K562 (cell line): ENCODE results near the gene DNAJC8. TPM values are rescaled to one million over a fixed set of nuclear protein-coding genes. Genes with fewer than 3 reads are reported as not detected.

Source experiments
- ELF1 ChIP-seq: fragments of 200-800 bp; sonication (Bioruptor generic); IDR thresholded peaks from 2 replicates; pipeline ENCODE4 v1.6.1; 2016; ENCODE audit warnings: missing genetic modification characterization, missing compliant biosample characterization
- HMG20B ChIP-seq: fragments of 250-450 bp; sonication (Bioruptor Pico); IDR thresholded peaks from 2 replicates; pipeline ENCODE4 v1.5.0; 2021; ENCODE audit warnings: mild to moderate bottlenecking
- KDM4B ChIP-seq, 2 experiments: fragments of 450-650 bp in 1 of 2; sonication (generic) in 1 of 2; IDR thresholded peaks; 2 replicates each; pipeline ENCODE4 v1.6.1; 2016 to 2017; ENCODE audit warnings: borderline replicate concordance in 2 of 2, antibody characterized with exemption in 1 of 2, low read depth in 1 of 2, mild to moderate bottlenecking in 1 of 2
- KDM5B ChIP-seq: fragments of 200-600 bp; sonication (generic); IDR thresholded peaks from 2 replicates; pipeline ENCODE4 v1.6.1; 2012; ENCODE audit warnings: low read depth, mild to moderate bottlenecking, moderate library complexity, low read length, control low read depth, inconsistent platforms; ENCODE audit not compliant: insufficient replicate concordance
- NFIC ChIP-seq: fragments of 450-650 bp; IDR thresholded peaks from 2 replicates; pipeline ENCODE4 v1.6.1; 2017; ENCODE audit warnings: mild to moderate bottlenecking, inconsistent platforms
- TAF1 ChIP-seq: IDR thresholded peaks from 2 replicates; pipeline ENCODE4 v1.6.1; 2011; ENCODE audit warnings: mild to moderate bottlenecking, low read length, moderate library complexity; ENCODE audit not compliant: insufficient read depth, control insufficient read depth, severe bottlenecking; ENCODE audit errors: extremely low read depth
- polyA plus RNA-seq, 8 experiments: library from polyadenylated mRNA; depleted of rRNA in 4 of 8; stranded (reverse) in 5 of 8; unstranded in 3 of 8; fragments of >200 nt; fragmentation: Nextera tagmentation in 2 of 8; fragmentation: Illumina TruSeq in 1 of 8; extraction: Ambion mirVana in 2 of 8; extraction: Trizol in 1 of 8; gene quantifications; 2 replicates each; pipeline versions ENCODE4 v1.2.1 to v1.2.3, GENCODE V29; 2011 to 2014; ENCODE audit warnings: inconsistent platforms in 1 of 8, missing spikeins in 1 of 8
- total RNA-seq, 7 experiments: library from RNA; depleted of rRNA in 6 of 7; stranded (reverse); fragments of >200 nt in 6 of 7; fragmentation: Illumina TruSeq in 2 of 7; extraction: Trizol in 2 of 7; gene quantifications; 2 replicates each; pipeline versions ENCODE4 v1.2.1 to v1.2.3, GENCODE V29; 2011 to 2021; ENCODE audit warnings: low replicate concordance in 1 of 7
- TF ChIP-seq, protein P1 (sequence below): IDR thresholded peaks from 2 replicates; pipeline ENCODE4 v1.6.1; 2012; ENCODE audit warnings: low read depth, low read length, improper control_type of control experiment, borderline replicate concordance
- TF ChIP-seq, protein P2 (sequence below): sonication (generic); formaldehyde crosslinking; IDR thresholded peaks from 2 replicates; pipeline ENCODE4 v1.5.0; 2020; ENCODE audit warnings: missing genetic modification reagents
- TF ChIP-seq, protein P3 (sequence below): fragments of 450-650 bp; IDR thresholded peaks from one replicate; pipeline ENCODE4 v1.6.1; 2018; ENCODE audit warnings: mild to moderate bottlenecking, moderate library complexity; ENCODE audit not compliant: partially characterized antibody
- TF ChIP-seq, protein P4 (sequence below), 2 experiments: fragments of 450-650 bp; conservative IDR thresholded peaks; 2 replicates each; pipeline ENCODE4 v1.6.1; 2017; ENCODE audit warnings: mild to moderate bottlenecking in 2 of 2, moderate library complexity in 2 of 2
- TF ChIP-seq, protein P5 (sequence below), 2 experiments: fragments of 450-650 bp in 1 of 2; sonication (generic) in 1 of 2; formaldehyde crosslinking in 1 of 2; IDR thresholded peaks; 2 replicates each; pipeline versions ENCODE4 v1.7.1 to v1.9.0; 2016 to 2022; ENCODE audit warnings: inconsistent platforms in 1 of 2, mild to moderate bottlenecking in 1 of 2, missing genetic modification reagents in 1 of 2

Gene DNAJC8
- total and polyA plus RNA-seq, 9 of the 15 experiments (the other 6 are each of a cell fraction or from before 2014, with no cell fraction given): 143 to 508 (median 209) TPM

DNA sequence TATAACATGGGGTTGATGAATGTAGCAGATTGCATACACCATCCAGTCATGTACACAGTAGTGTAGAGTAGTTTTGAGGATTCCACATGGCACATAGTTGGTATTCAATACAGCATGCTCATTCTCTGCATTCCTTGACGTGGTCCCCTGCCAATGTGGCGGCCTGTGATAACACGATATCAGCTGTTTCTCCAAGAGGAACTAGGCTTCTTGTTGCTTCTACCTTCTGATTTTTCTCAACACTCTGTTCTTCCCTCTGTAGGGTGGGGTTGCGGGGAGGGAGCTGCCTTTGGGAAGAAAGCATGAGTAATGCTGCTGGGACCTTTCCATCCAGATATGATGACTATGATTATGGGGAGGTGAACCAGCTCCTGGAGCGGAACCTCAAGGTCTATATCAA is 45.9 kb upstream of the DNAJC8 start (continued):
- TF ChIP-seq, protein P1, sequence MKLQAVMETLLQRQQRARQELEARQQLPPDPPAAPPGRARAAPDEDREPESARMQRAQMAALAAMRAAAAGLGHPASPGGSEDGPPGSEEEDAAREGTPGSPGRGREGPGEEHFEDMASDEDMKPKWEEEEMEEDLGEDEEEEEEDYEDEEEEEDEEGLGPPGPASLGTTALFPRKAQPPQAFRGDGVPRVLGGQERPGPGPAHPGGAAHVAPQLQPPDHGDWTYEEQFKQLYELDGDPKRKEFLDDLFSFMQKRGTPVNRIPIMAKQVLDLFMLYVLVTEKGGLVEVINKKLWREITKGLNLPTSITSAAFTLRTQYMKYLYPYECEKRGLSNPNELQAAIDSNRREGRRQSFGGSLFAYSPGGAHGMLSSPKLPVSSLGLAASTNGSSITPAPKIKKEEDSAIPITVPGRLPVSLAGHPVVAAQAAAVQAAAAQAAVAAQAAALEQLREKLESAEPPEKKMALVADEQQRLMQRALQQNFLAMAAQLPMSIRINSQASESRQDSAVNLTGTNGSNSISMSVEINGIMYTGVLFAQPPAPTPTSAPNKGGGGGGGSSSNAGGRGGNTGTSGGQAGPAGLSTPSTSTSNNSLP: no peak
- TF ChIP-seq, protein P2, sequence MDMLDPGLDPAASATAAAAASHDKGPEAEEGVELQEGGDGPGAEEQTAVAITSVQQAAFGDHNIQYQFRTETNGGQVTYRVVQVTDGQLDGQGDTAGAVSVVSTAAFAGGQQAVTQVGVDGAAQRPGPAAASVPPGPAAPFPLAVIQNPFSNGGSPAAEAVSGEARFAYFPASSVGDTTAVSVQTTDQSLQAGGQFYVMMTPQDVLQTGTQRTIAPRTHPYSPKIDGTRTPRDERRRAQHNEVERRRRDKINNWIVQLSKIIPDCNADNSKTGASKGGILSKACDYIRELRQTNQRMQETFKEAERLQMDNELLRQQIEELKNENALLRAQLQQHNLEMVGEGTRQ (CRISPR knock-in tag): no peak
- TF ChIP-seq, protein P3, sequence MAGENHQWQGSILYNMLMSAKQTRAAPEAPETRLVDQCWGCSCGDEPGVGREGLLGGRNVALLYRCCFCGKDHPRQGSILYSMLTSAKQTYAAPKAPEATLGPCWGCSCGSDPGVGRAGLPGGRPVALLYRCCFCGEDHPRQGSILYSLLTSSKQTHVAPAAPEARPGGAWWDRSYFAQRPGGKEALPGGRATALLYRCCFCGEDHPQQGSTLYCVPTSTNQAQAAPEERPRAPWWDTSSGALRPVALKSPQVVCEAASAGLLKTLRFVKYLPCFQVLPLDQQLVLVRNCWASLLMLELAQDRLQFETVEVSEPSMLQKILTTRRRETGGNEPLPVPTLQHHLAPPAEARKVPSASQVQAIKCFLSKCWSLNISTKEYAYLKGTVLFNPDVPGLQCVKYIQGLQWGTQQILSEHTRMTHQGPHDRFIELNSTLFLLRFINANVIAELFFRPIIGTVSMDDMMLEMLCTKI: no peak
- no peak for TF ChIP-seq KDM5B
- TF ChIP-seq, protein P4, sequence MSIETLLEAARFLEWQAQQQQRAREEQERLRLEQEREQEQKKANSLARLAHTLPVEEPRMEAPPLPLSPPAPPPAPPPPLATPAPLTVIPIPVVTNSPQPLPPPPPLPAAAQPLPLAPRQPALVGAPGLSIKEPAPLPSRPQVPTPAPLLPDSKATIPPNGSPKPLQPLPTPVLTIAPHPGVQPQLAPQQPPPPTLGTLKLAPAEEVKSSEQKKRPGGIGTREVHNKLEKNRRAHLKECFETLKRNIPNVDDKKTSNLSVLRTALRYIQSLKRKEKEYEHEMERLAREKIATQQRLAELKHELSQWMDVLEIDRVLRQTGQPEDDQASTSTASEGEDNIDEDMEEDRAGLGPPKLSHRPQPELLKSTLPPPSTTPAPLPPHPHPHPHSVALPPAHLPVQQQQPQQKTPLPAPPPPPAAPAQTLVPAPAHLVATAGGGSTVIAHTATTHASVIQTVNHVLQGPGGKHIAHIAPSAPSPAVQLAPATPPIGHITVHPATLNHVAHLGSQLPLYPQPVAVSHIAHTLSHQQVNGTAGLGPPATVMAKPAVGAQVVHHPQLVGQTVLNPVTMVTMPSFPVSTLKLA (conservative IDR thresholded peaks at IDR 0.05): peak; percentile 34 to 73; a peak in 3 of 4 replicates
- TF ChIP-seq, protein P5, sequence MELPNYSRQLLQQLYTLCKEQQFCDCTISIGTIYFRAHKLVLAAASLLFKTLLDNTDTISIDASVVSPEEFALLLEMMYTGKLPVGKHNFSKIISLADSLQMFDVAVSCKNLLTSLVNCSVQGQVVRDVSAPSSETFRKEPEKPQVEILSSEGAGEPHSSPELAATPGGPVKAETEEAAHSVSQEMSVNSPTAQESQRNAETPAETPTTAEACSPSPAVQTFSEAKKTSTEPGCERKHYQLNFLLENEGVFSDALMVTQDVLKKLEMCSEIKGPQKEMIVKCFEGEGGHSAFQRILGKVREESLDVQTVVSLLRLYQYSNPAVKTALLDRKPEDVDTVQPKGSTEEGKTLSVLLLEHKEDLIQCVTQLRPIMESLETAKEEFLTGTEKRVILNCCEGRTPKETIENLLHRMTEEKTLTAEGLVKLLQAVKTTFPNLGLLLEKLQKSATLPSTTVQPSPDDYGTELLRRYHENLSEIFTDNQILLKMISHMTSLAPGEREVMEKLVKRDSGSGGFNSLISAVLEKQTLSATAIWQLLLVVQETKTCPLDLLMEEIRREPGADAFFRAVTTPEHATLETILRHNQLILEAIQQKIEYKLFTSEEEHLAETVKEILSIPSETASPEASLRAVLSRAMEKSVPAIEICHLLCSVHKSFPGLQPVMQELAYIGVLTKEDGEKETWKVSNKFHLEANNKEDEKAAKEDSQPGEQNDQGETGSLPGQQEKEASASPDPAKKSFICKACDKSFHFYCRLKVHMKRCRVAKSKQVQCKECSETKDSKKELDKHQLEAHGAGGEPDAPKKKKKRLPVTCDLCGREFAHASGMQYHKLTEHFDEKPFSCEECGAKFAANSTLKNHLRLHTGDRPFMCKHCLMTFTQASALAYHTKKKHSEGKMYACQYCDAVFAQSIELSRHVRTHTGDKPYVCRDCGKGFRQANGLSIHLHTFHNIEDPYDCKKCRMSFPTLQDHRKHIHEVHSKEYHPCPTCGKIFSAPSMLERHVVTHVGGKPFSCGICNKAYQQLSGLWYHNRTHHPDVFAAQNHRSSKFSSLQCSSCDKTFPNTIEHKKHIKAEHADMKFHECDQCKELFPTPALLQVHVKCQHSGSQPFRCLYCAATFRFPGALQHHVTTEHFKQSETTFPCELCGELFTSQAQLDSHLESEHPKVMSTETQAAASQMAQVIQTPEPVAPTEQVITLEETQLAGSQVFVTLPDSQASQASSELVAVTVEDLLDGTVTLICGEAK (IDR thresholded peaks at IDR 0.05): no peak
- TF ChIP-seq, protein P5 (CRISPR knock-in tag; IDR thresholded peaks at IDR 0.05): no peak
- TF ChIP-seq TAF1: no peak
- no peak for TF ChIP-seq KDM4B (IDR thresholded peaks at IDR 0.05; ENCODE audit: borderline replicate concordance in 2 of 2, low read depth in 1 of 2)
- TF ChIP-seq HMG20B (CRISPR knock-in tag): no peak
- TF ChIP-seq ELF1: no peak
- no peak for TF ChIP-seq NFIC
